Endothelial cell of umbilical vein (primary cell): Measurements from ENCODE around the gene RYR3.

Experiments used
- CTCF ChIP-seq, 2 donors: IDR thresholded peaks; 1 replicate in 1 of 2; 2 replicates in 1 of 2; pipeline ENCODE4 v1.5.1; 2011; ENCODE audit warnings: low read length in 2 of 2, mild to moderate bottlenecking in 2 of 2, moderate library complexity in 2 of 2, control low read depth in 1 of 2, inconsistent platforms in 1 of 2, low read depth in 1 of 2; ENCODE audit not compliant: insufficient read depth in 1 of 2; ENCODE audit errors: extremely low read depth in 1 of 2
- EZH2 ChIP-seq: IDR thresholded peaks from 2 replicates; pipeline ENCODE4 v1.6.1; 2012; ENCODE audit warnings: borderline replicate concordance, low read depth, mild to moderate bottlenecking, moderate library complexity, low read length, inconsistent platforms; ENCODE audit not compliant: severe bottlenecking
- JUN ChIP-seq: IDR thresholded peaks from 2 replicates; pipeline ENCODE4 v1.6.1; 2011; ENCODE audit warnings: borderline replicate concordance, low read depth; ENCODE audit not compliant: insufficient read length, insufficient read depth
- POLR2A ChIP-seq: IDR thresholded peaks from 2 replicates; pipeline ENCODE4 v1.6.1; 2012; ENCODE audit warnings: low read depth, mild to moderate bottlenecking, control low read depth, low read length
- POLR2AphosphoS5 ChIP-seq: IDR thresholded peaks from 2 replicates; pipeline ENCODE4 v1.6.1; 2012; ENCODE audit warnings: low read depth, mild to moderate bottlenecking, control low read depth, low read length, moderate library complexity; ENCODE audit not compliant: insufficient read depth

DNA sequence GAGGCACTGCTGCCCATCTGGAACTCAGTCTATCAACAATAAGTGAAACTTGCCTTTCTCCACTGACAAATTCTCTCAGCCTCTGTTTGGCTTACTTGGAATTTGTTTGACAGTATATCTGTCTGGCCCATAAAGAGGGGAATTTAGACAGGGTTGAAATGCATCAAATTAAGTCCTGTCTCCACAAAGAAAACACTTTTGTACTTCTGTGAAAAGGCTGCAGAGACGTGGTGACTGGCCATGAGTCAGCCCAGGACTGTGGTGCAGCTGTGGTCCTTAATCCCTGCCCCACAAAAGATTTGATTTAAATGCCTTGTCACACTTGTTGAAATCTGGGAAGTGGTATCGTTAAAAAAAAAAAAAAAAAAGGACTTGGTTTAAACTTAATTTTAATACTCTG, 47.5 kb downstream of the RYR3 start:
- no peak for TF ChIP-seq POLR2AphosphoS5
- TF ChIP-seq CTCF (IDR thresholded peaks at IDR 0.05; ENCODE audit: extremely low read depth in 1 of 2, insufficient read depth in 1 of 2, low read depth in 1 of 2, low read length in 2 of 2): no peak
- TF ChIP-seq JUN: no peak
- TF ChIP-seq EZH2: no peak
- no peak for TF ChIP-seq POLR2A
